Transverse colon (tissue), 4 donors: ENCODE results near the gene KRTAP19-7.

Source experiments
- POLR2AphosphoS5 ChIP-seq, 3 donors: sonication (generic); formaldehyde crosslinking; IDR thresholded peaks; one replicate each; pipeline ENCODE4 v1.6.1; 2016; ENCODE audit warnings: antibody characterized with exemption in 3 of 3
- TF ChIP-seq, protein P1 (sequence below), 5 experiments: fragments of 200-600 bp in 3 of 5; fragments of 450-650 bp in 2 of 5; sonication (generic) in 3 of 5; IDR thresholded peaks; 1 replicate in 2 of 5; 2 replicates in 3 of 5; pipeline ENCODE4 v1.5.1; 2016 to 2017; ENCODE audit warnings: antibody characterized with exemption in 5 of 5, inconsistent platforms in 3 of 5, mild to moderate bottlenecking in 2 of 5, moderate library complexity in 1 of 5

- no peak for TF ChIP-seq POLR2AphosphoS5 (IDR thresholded peaks at IDR 0.05)
- TF ChIP-seq, protein P1, sequence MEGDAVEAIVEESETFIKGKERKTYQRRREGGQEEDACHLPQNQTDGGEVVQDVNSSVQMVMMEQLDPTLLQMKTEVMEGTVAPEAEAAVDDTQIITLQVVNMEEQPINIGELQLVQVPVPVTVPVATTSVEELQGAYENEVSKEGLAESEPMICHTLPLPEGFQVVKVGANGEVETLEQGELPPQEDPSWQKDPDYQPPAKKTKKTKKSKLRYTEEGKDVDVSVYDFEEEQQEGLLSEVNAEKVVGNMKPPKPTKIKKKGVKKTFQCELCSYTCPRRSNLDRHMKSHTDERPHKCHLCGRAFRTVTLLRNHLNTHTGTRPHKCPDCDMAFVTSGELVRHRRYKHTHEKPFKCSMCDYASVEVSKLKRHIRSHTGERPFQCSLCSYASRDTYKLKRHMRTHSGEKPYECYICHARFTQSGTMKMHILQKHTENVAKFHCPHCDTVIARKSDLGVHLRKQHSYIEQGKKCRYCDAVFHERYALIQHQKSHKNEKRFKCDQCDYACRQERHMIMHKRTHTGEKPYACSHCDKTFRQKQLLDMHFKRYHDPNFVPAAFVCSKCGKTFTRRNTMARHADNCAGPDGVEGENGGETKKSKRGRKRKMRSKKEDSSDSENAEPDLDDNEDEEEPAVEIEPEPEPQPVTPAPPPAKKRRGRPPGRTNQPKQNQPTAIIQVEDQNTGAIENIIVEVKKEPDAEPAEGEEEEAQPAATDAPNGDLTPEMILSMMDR (IDR thresholded peaks at IDR 0.05), result no peak
Observed at GRCh38 chr21:30582870-30583269, 21.8 kb upstream of the KRTAP19-7 start.
